Activated T-cell treated with anti-CD3 and anti-CD28 coated beads, Interleukin-2, amount 50 U/mL, for 72 hours (primary cell): ENCODE measurements around the gene DNAH6. TPM values are rescaled to one million over a fixed set of nuclear protein-coding genes. Genes with fewer than 3 reads are reported as not detected.
"Not testable (repeated sequence)": the region's sequence is repeated elsewhere in the genome, so short reads cannot be mapped to it uniquely, and the experiment has no call there.

ENCODE experiments used
- ATAC-seq, 2 donors: fragments of 150-1000 bp; cut with Tn5 transposase; replicated peaks in 1 of 2; 2 replicates each; pipeline ENCODE4 v1.10.0; 2021; ENCODE audit warnings: moderate library complexity in 2 of 2, mild to moderate bottlenecking in 1 of 2
- DNase-seq, 2 donors: peaks; one replicate each; pipeline ENCODE4 v3.0.0; 2021 to 2022; ENCODE audit warnings: mixed read lengths in 1 of 2
- H3K27ac Mint-ChIP-seq: one replicate; pipeline ENCODE4 v1.8.0; 2022; ENCODE audit warnings: mild to moderate bottlenecking, moderate library complexity, mixed read lengths
- H3K27me3 Mint-ChIP-seq: one replicate; pipeline ENCODE4 v1.8.0; 2022; ENCODE audit warnings: low read depth, mixed read lengths
- H3K36me3 Mint-ChIP-seq, 2 donors: one replicate each; pipeline ENCODE4 v1.8.0; 2022; ENCODE audit warnings: mixed read lengths in 2 of 2, mild to moderate bottlenecking in 1 of 2; ENCODE audit not compliant: insufficient read depth in 2 of 2
- H3K4me1 Mint-ChIP-seq: one replicate; pipeline ENCODE4 v1.8.0; 2022; ENCODE audit warnings: low read depth, mixed read lengths
- H3K4me3 Mint-ChIP-seq, 2 donors: one replicate each; pipeline ENCODE4 v1.8.0; 2022; ENCODE audit warnings: mild to moderate bottlenecking in 2 of 2, mixed read lengths in 2 of 2, moderate library complexity in 2 of 2
- H3K9me3 Mint-ChIP-seq, 2 donors: one replicate each; pipeline ENCODE4 v1.8.0; 2022; ENCODE audit warnings: mixed read lengths in 2 of 2
- total RNA-seq, 2 donors: library from RNA; stranded (reverse); gene quantifications; one replicate each; pipeline ENCODE4 v1.2.3, GENCODE V29; 2022

Gene DNAH6, protein sequence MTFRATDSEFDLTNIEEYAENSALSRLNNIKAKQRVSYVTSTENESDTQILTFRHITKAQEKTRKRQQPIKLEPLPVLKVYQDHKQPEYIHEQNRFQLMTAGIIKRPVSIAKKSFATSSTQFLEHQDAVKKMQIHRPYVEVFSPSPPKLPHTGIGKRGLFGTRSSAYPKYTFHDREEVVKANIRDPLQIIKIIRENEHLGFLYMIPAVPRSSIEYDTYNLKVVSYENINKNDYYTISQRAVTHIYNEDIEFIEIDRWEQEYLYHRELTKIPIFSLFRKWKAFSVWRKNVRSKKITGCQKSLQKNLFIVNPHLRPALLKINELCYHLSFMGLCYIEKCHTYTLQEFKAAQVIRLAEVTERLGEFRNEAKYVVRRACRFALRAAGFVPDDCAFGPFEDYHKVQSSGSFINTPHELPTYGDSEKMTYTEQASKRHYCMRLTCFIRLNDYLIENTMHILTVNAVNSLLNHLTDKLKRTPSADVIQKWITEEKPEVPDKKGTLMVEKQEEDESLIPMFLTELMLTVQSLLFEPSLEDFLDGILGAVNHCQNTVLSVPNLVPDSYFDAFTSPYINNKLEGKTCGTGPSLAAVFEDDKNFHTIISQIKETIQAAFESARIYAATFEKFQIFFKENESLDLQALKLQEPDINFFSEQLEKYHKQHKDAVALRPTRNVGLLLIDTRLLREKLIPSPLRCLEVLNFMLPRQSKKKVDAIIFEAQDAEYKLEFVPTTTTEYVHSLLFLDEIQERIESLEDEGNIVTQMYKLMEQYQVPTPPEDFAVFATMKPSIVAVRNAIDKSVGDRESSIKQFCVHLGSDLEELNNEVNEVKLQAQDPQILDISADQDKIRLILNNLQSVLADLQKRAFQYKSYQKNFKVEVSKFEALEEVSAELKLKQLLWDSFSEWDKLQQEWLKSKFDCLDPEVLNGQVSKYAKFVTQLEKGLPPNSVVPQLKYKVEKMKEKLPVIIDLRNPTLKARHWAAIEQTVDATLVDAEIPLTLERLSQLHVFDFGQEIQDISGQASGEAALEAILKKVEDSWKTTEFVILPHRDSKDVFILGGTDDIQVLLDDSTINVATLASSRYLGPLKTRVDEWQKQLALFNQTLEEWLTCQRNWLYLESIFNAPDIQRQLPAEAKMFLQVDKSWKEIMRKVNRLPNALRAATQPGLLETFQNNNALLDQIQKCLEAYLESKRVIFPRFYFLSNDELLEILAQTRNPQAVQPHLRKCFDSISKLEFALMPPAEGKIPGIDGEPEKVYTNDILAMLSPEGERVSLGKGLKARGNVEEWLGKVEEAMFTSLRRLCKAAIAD (N-terminal part only)
- total RNA-seq: 1 to 10 TPM; 1.0 to 1.5 TPM

DNA sequence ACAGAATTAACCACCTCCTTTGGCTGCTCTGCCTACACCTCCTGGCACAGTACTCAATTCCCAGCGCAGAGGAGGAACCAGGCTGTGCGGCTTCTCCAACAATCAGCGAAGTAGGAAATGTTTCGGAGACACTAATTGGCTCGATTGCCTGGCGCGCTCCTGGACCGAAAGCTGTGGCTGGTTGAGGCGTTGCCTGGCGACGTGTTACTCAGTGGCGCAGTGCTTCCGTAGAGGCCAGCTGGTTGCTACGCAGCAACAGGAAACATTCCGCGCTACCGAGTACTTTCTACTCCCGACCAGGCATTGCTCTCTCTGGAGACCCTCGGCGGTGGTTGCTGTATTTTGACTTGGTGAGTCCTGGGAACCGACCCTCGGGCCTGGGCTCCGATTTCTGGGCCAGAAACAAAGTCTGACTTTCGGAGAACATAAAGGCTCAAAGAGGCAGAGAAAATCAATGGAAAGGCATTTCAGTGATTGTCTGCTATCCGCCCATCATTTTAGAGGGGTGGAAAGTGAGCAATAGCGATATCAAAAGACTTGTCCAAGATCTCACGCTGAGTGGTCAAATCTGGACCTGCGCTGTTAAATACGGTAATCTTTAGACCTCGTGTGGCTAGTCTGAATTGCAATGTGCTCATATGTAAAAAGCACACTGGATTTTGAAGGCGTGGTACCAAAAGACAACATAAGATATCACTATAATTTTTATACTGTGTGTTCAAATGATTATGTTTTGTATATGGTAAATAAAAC lies at the start of gene DNAH6:
TSS of gene DNAH6 (plus strand) at position 265 of the 753 bp plus-strand sequence. CDS start 1,329 bp downstream, outside the sequence.
- peak within 1 kb of the TSS; percentile 86 to 96 for H3K4me3 Mint-ChIP-seq
- no peak within 1 kb of the TSS for H3K27ac Mint-ChIP-seq
- peaks cover 3 to 4% of the 10 kb centered on the region in 2 donors for H3K9me3 Mint-ChIP-seq
- no peaks in the 10 kb centered on the region for H3K27me3 Mint-ChIP-seq
- ATAC-seq (peak; percentile 100), DNase-seq (peak; percentile 80 to 84)
- peaks cover 15% of the 10 kb centered on the region for H3K4me1 Mint-ChIP-seq
- H3K36me3 Mint-ChIP-seq: peaks cover 5% of the 10 kb centered on the region in 2 donors

GRCh38 chr2:84467389-84467788 lies 48.9 kb upstream of the DNAH6 start:
- no peak overlapping the region for H3K27ac Mint-ChIP-seq
- H3K4me1 Mint-ChIP-seq: no peaks in the 10 kb centered on the region
- no peak for ATAC-seq
- no peak overlapping the region for H3K4me3 Mint-ChIP-seq
- H3K36me3 Mint-ChIP-seq: peaks cover 5 to 10% of the 10 kb centered on the region in 2 donors
- H3K9me3 Mint-ChIP-seq: peaks cover 5 to 7% of the 10 kb centered on the region in 2 donors
- DNase-seq: no peak
- no peaks in the 10 kb centered on the region for H3K27me3 Mint-ChIP-seq

DNA sequence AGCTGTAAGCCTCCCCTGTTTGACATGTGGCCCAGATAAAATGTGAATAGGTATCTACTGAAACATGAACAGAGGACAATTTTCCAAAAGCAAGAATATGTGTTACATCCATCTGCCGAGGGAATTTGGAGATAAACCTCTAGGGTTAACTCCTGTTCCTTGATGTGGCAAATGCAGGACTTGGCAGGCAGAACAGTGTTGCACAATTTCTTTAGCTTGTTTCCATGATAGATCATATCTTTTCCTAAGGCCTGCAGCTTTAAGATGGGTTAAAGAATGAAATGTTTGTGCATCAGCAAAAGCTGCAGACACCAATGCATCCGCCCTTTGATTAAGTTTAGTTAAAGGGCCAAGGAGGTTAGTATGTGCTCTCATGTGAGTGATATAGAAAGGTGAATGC lies 43.9 kb upstream of the DNAH6 start:
- not testable (repeated sequence) for H3K4me3 Mint-ChIP-seq, H3K27ac Mint-ChIP-seq, DNase-seq, H3K27me3 Mint-ChIP-seq, H3K9me3 Mint-ChIP-seq, H3K4me1 Mint-ChIP-seq, ATAC-seq, H3K36me3 Mint-ChIP-seq

DNA sequence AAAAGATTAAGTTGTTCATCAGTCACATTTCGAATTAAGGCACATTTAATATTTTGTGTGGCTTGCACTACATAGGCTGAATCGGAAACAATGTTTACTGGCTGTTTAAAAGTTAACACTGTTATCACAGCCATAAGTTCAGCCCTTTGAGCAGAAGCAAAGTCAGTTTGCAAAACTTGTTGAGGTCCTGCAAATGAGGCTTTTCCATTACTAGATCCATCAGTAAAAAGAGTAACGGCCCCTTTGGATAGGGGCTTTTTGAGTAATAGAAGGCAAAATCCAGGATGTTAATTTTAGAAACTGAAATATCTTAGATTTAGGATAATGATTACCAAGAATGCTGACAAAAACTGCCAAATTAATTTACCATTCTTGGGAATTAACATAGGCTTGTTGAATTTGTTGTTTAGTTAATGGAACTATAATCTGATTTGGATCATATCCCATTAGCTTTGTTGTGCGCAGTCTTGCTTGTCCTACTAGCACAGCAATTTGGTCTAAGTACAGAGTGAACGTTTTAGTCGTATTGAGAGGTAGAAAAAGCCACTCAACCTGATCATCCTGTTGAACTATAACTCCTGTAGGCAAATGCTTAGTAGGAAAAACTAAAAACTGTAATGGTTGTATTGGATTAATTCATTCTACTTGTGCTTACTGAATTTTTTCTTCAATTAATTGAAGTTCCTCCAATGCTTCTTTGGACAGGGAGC lies 43.3 kb upstream of the DNAH6 start:
- DNase-seq: no peak
- Mint-ChIP-seq H3K27me3 (no peaks in the 10 kb centered on the region), H3K9me3 (peaks cover 7 to 8% of the 10 kb centered on the region in 2 donors), H3K36me3 (peaks cover 3 to 4% of the 10 kb centered on the region in 2 donors), H3K4me3 (no peak overlapping the region), H3K27ac (no peak overlapping the region), H3K4me1 (no peaks in the 10 kb centered on the region)
- no peak for ATAC-seq

- no peak for DNase-seq
- Mint-ChIP-seq H3K9me3 (peaks cover 7 to 8% of the 10 kb centered on the region in 2 donors), H3K27ac (no peak overlapping the region), H3K4me3 (no peak overlapping the region), H3K4me1 (no peaks in the 10 kb centered on the region), H3K36me3 (peaks cover 3 to 4% of the 10 kb centered on the region in 2 donors), H3K27me3 (no peaks in the 10 kb centered on the region)
- no peak for ATAC-seq
These were observed 42.1 kb upstream of the DNAH6 start for GRCh38 chr2:84474176-84474575.

DNA sequence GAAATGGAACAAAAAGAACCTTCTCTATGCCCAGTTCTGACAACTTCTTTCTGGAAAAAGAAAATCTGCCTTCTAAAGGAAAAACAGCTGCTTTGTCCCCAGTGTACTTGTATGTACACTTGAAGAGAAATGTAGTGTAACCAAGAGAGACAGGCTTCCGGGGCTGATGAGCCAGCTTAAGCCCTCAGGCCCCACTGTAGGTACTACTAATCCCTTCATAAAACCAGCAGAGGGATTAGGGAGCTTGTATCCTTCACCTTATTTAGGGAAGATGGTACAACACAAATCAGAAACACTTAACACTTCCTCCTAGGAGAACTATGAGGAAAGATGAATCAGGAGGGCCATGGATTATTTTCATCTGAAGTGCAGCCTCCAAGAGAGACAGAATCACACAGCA lies 38.4 kb upstream of the DNAH6 start:
- ATAC-seq: no peak
- Mint-ChIP-seq H3K36me3 (peaks cover 3% of the 10 kb centered on the region in 2 donors), H3K9me3 (peaks cover 6 to 8% of the 10 kb centered on the region in 2 donors), H3K4me1 (peaks cover 12% of the 10 kb centered on the region), H3K27ac (no peak overlapping the region), H3K4me3 (no peak overlapping the region), H3K27me3 (no peaks in the 10 kb centered on the region)
- no peak for DNase-seq

DNA sequence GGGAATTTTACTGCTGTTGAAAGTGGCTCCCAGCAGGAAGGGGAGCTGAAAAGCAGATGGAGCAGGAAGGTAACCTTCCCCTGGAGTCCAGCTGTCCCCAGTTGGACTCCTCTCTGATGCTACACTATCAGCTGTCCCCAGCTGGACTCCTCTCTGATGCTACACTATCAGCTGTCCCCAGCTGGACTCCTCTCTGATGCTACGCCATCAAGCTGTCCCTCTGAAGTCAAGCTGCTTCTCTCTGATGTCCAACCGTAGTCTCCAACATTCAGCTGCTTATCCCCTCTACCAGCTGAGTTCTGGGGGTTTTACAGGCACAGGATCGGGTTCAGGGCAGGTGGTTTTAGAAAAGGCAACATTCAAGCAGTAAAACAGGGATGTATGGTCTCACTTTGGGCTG lies 37.4 kb upstream of the DNAH6 start:
- ATAC-seq: no peak
- H3K36me3 Mint-ChIP-seq: peaks cover 3% of the 10 kb centered on the region in 2 donors
- no peak overlapping the region for H3K4me3 Mint-ChIP-seq
- peaks cover 12% of the 10 kb centered on the region for H3K4me1 Mint-ChIP-seq
- no peak for DNase-seq
- no peaks in the 10 kb centered on the region for H3K27me3 Mint-ChIP-seq
- no peak overlapping the region for H3K27ac Mint-ChIP-seq
- H3K9me3 Mint-ChIP-seq: peaks cover 6 to 8% of the 10 kb centered on the region in 2 donors

- peaks cover 12% of the 10 kb centered on the region for H3K4me1 Mint-ChIP-seq
- peaks cover 2 to 4% of the 10 kb centered on the region in 2 donors for H3K9me3 Mint-ChIP-seq
- peaks cover 2 to 3% of the 10 kb centered on the region in 2 donors for H3K36me3 Mint-ChIP-seq
- DNase-seq (peak; percentile 14 to 22), ATAC-seq (peak; percentile 88 to 95)
- H3K27ac Mint-ChIP-seq: peak overlapping the region; percentile 31
- H3K27me3 Mint-ChIP-seq: no peaks in the 10 kb centered on the region
- peak overlapping the region in 1 of 2 donors; percentile 12 for H3K4me3 Mint-ChIP-seq
These were observed 34.6 kb upstream of the DNAH6 start for GRCh38 chr2:84481702-84482101.

- peaks cover 12% of the 10 kb centered on the region for H3K4me1 Mint-ChIP-seq
- H3K4me3 Mint-ChIP-seq: no peak overlapping the region
- no peaks in the 10 kb centered on the region for H3K27me3 Mint-ChIP-seq
- peaks cover 0 to under 1% of the 10 kb centered on the region in 2 donors for H3K36me3 Mint-ChIP-seq
- DNase-seq (no peak), ATAC-seq (no peak)
- H3K9me3 Mint-ChIP-seq: no peaks in the 10 kb centered on the region
- H3K27ac Mint-ChIP-seq: no peak overlapping the region
These were observed 33.7 kb upstream of the DNAH6 start for GRCh38 chr2:84482603-84483002.

DNA sequence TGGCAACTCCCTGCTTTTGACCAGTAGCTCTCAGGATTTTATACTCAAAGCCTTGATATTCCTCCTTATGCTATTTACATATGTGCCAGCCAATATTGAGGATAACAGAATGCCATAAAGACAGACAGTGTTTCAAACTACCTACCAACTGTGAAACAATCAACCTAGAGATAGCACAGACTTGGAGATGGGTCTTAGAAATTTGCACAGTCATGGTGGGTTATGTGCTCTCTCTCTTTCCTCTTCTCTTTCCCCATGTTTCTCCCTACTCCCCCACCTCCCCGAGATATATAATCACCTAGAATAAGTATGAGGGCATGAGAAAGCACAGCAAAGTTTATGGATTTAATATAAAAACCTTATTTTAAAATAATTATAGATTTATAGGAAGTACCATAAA lies 33.0 kb upstream of the DNAH6 start:
- no peaks in the 10 kb centered on the region for H3K9me3 Mint-ChIP-seq
- no peaks in the 10 kb centered on the region for H3K36me3 Mint-ChIP-seq
- no peaks in the 10 kb centered on the region for H3K27me3 Mint-ChIP-seq
- no peak overlapping the region for H3K27ac Mint-ChIP-seq
- DNase-seq: no peak
- peaks cover 12% of the 10 kb centered on the region for H3K4me1 Mint-ChIP-seq
- H3K4me3 Mint-ChIP-seq: no peak overlapping the region
- no peak for ATAC-seq

GRCh38 chr2:84486441-84487115 lies 29.7 kb upstream of the DNAH6 start:
- no peaks in the 10 kb centered on the region for H3K27me3 Mint-ChIP-seq
- H3K36me3 Mint-ChIP-seq: no peaks in the 10 kb centered on the region

More at GRCh38 chr2:84486441-84487115, 29.7 kb upstream of the DNAH6 start:
- no peaks in the 10 kb centered on the region for H3K9me3 Mint-ChIP-seq
- no peak overlapping the region for H3K27ac Mint-ChIP-seq
- peaks cover 6% of the 10 kb centered on the region for H3K4me1 Mint-ChIP-seq
- no peak overlapping the region for H3K4me3 Mint-ChIP-seq
- no peak for ATAC-seq
- DNase-seq: no peak
